Measurements from ENCODE around the gene ABHD17A. TPM values are rescaled to one million over a fixed set of nuclear protein-coding genes. Genes with fewer than 3 reads are reported as not detected.
A peak's percentile ranks its signal among the peaks of the same experiment; 100 is the strongest.

The ABHD17A gene
- polyA plus RNA-seq, 1 experiment, result 48.8 TPM

DNA sequence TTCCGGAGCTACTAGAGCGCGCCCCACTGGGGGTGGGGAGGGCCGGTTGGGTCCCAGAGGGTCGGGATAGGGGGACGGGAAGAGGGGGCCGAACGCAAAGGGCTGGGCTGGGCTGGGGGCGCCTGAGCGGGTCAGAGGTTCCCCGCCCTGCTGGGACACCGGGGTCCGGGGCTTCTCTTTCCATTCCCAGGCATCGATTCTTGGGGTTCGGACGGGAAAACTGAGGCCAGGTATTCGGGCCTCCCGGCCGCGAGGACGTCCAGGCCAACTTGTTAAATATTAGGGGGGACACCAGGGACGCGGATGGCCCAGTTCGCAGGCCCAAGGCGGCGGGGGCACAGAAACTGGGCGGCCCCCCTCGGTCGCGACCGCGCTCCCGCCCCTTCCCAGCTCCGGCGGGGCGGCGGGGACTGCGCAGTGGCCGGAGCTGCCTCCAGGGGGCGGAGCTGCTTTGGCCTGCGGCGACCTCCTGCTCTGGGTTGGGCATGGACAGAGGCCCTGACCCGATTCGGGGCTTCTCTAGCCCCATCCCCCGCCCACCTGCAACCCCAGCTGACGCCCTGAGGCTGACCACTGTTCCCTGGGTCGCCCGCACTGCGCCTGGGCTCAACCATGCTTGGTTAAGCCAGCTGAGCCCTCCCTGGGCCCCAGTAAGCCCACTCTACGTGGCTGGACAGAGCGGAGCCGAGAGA is 20.7 kb downstream of the ABHD17A start:
- ChIA-PET CTCF (interaction anchor here (0.8 to 1.6 kb wide), 7 partner anchors 11 to 41 kb away, joined by 3 to 8 read pairs (median 4); no protein-coding TSS in a partner anchor), POLR2A (no interaction called here)
- TF ChIP-seq, protein P1, sequence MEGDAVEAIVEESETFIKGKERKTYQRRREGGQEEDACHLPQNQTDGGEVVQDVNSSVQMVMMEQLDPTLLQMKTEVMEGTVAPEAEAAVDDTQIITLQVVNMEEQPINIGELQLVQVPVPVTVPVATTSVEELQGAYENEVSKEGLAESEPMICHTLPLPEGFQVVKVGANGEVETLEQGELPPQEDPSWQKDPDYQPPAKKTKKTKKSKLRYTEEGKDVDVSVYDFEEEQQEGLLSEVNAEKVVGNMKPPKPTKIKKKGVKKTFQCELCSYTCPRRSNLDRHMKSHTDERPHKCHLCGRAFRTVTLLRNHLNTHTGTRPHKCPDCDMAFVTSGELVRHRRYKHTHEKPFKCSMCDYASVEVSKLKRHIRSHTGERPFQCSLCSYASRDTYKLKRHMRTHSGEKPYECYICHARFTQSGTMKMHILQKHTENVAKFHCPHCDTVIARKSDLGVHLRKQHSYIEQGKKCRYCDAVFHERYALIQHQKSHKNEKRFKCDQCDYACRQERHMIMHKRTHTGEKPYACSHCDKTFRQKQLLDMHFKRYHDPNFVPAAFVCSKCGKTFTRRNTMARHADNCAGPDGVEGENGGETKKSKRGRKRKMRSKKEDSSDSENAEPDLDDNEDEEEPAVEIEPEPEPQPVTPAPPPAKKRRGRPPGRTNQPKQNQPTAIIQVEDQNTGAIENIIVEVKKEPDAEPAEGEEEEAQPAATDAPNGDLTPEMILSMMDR (IDR thresholded peaks at IDR 0.05; ENCODE audit: insufficient read depth, low read depth, low read length), result peak; percentile 72
- DNase-seq (ENCODE audit: low read depth), result no peak
- Histone ChIP-seq H3K27me3 (ENCODE audit: control insufficient read depth, insufficient read depth, low read length) (no peaks in the 10 kb centered on the region), H3K36me3 (ENCODE audit: control insufficient read depth, insufficient read depth, low read length) (no peaks in the 10 kb centered on the region; the same call in 1 of the 2 replicates), H3K4me3 (ENCODE audit: low read depth, low read length) (peak overlapping the region; percentile 86)

GRCh38 chr19:1863638-1864479 is 21.4 kb downstream of the ABHD17A start:
- Histone ChIP-seq H3K36me3 (ENCODE audit: control insufficient read depth, insufficient read depth, low read length) (no peaks in the 10 kb centered on the region; the same call in 1 of the 2 replicates), H3K27me3 (ENCODE audit: control insufficient read depth, insufficient read depth, low read length) (no peaks in the 10 kb centered on the region), H3K4me3 (ENCODE audit: low read depth, low read length) (peak overlapping the region; percentile 86)
- POLR2A ChIA-PET, result no interaction called here
- TF ChIP-seq, protein P1 (IDR thresholded peaks at IDR 0.05; ENCODE audit: insufficient read depth, low read depth, low read length), result no peak
- CTCF ChIA-PET, result interaction anchor here (0.8 to 1.6 kb wide), 6 partner anchors 11 to 40 kb away, joined by 3 to 8 read pairs (median 4); no protein-coding TSS in a partner anchor
- peak; percentile 30 for DNase-seq (ENCODE audit: low read depth)

DNA sequence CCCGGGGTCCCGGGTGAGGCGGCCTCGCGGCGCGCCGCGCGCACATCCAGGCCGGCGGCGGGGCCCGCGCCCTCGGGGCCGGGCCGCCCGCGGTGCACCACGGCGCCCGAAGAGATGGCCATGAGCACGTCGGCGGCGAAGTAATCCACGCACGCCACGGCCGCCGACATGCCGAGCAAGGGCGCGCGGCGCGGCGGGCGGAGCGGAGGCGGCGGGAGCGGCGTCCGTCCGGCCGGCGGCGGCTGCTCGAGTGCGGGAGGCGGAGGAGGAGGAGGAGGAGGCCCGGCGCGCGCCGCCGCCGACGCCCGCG is 22.0 kb downstream of the ABHD17A start, which contains the start of gene KLF16:
KLF16 (minus strand) TSS at position 252 of the 310 bp plus-strand sequence; CDS start at position 170, 82 bp downstream.
- TF ChIP-seq, protein P1 (IDR thresholded peaks at IDR 0.05; ENCODE audit: insufficient read depth, low read depth, low read length), result no peak
- POLR2A ChIA-PET, result no interaction called here
- H3K27me3 ChIP-seq (ENCODE audit: control insufficient read depth, insufficient read depth, low read length), result no peaks in the 10 kb centered on the region
- H3K36me3 ChIP-seq (ENCODE audit: control insufficient read depth, insufficient read depth, low read length), result no peaks in the 10 kb centered on the region; the same call in 1 of the 2 replicates
- no peak for DNase-seq (ENCODE audit: low read depth)
- CTCF ChIA-PET, result no interaction called here
- H3K4me3 ChIP-seq (ENCODE audit: low read depth, low read length), result peak within 1 kb of the TSS; percentile 91

GRCh38 chr19:1862424-1863327 is 22.6 kb downstream of the ABHD17A start:
- TF ChIP-seq, protein P1 (IDR thresholded peaks at IDR 0.05; ENCODE audit: insufficient read depth, low read depth, low read length), result no peak
- Histone ChIP-seq H3K27me3 (ENCODE audit: control insufficient read depth, insufficient read depth, low read length) (no peaks in the 10 kb centered on the region), H3K4me3 (ENCODE audit: low read depth, low read length) (peak overlapping the region; percentile 91), H3K36me3 (ENCODE audit: control insufficient read depth, insufficient read depth, low read length) (no peaks in the 10 kb centered on the region; the same call in 1 of the 2 replicates)
- no peak for DNase-seq (ENCODE audit: low read depth)
- ChIA-PET POLR2A (no interaction called here), CTCF (no interaction called here)

Measured in BJ (cell line).